NCI-H2227 treated with DMSO at 0.1 percent for 48 hours (cell line): ENCODE data around the gene PLXNA4.
A peak's percentile ranks its signal among the peaks of the same experiment; 100 is the strongest.

ENCODE experiments used
- DNase-seq: peaks from one replicate; lab custom pipeline; 2025; lab: John Stamatoyannopoulos, UW

PLXNA4 gene

GRCh38 chr7:132083537-132084123, 492.6 kb downstream of the PLXNA4 start:
- no peak for DNase-seq

- no peak for DNase-seq
Measured at GRCh38 chr7:132083126-132083525, 493.1 kb downstream of the PLXNA4 start.

- DNase-seq = no peak
Measured at GRCh38 chr7:132082394-132082793, 493.9 kb downstream of the PLXNA4 start.

- DNase-seq = no peak
Measured at GRCh38 chr7:132081686-132082085, 494.6 kb downstream of the PLXNA4 start.

- no peak for DNase-seq
Measured at GRCh38 chr7:132080967-132081668, 495.2 kb downstream of the PLXNA4 start.

GRCh38 chr7:132080467-132080866, 495.8 kb downstream of the PLXNA4 start:
- no peak for DNase-seq

- no peak for DNase-seq
Measured at GRCh38 chr7:132078891-132079735, 497.2 kb downstream of the PLXNA4 start.

GRCh38 chr7:132077971-132078685, 498.1 kb downstream of the PLXNA4 start:
- DNase-seq = no peak

- DNase-seq = peak; percentile 72
Measured at GRCh38 chr7:132076301-132077035, 499.8 kb downstream of the PLXNA4 start.

- DNase-seq = no peak
Measured at GRCh38 chr7:132075515-132075914, 500.8 kb downstream of the PLXNA4 start.

- DNase-seq = no peak
Measured at GRCh38 chr7:132073920-132074589, 502.2 kb downstream of the PLXNA4 start.
